Measurements from ENCODE around the gene CHN2. TPM values are rescaled to one million over a fixed set of nuclear protein-coding genes. Genes with fewer than 3 reads are reported as not detected.

The CHN2 gene
- total RNA-seq, 1 experiment from 2014 or later, result 7.7 TPM

DNA sequence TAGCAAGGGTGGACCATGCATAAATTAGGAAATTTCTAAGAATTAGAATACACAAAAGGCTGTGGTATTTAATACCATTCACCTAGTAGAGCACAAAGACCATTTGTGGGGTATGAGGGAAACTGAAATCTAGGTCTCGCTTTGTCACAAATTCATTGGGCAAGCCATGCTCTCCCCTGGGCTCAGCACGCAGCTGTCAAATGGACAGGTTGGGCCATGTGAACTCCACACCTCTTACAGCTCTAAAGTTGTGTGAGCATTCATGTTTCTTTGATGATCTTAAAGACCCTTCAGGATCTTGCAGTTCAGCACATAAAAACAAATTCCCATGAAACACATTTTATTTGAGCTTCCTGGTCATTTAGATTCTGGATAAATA lies 121.3 kb downstream of the CHN2 start:
- POLR2A ChIA-PET (ENCODE audit: unreplicated experiment), result no interaction called here
- DNase-seq (no peak), ATAC-seq (no peak)
- Histone ChIP-seq H3K79me2 (ENCODE audit: low read length) (no peaks in the 10 kb centered on the region), H3K9me2 (replicated peaks; ENCODE audit: low read length) (no peaks in the 10 kb centered on the region), H4K20me1 (ENCODE audit: low read length) (no peaks in the 10 kb centered on the region), H3K4me1 (ENCODE audit: insufficient read depth, low read length) (no peaks in the 10 kb centered on the region), H3F3A (ENCODE audit: low read length, unreplicated experiment) (no peaks in the 10 kb centered on the region), H3K36me3 (ENCODE audit: low read depth, low read length) (no peaks in the 10 kb centered on the region), H3K27me3 (ENCODE audit: low read length) (no peaks in the 10 kb centered on the region), H3K4me2 (ENCODE audit: low read length) (no peak overlapping the region), H2AFZ (ENCODE audit: low read length) (no peak overlapping the region), H3K9me3 (ENCODE audit: low read length) (no peaks in the 10 kb centered on the region), H3K9ac (ENCODE audit: low read length) (no peak overlapping the region), H3K4me3 (ENCODE audit: low read length) (no peak overlapping the region), H3K27ac (ENCODE audit: low read length) (no peak overlapping the region)
- intact Hi-C loops (cut with micrococcal nuclease), result no loop called here
- no peak for TF ChIP-seq EZH2 (IDR thresholded peaks at IDR 0.05; ENCODE audit: low read length, unreplicated experiment)
- TF ChIP-seq, protein P1, sequence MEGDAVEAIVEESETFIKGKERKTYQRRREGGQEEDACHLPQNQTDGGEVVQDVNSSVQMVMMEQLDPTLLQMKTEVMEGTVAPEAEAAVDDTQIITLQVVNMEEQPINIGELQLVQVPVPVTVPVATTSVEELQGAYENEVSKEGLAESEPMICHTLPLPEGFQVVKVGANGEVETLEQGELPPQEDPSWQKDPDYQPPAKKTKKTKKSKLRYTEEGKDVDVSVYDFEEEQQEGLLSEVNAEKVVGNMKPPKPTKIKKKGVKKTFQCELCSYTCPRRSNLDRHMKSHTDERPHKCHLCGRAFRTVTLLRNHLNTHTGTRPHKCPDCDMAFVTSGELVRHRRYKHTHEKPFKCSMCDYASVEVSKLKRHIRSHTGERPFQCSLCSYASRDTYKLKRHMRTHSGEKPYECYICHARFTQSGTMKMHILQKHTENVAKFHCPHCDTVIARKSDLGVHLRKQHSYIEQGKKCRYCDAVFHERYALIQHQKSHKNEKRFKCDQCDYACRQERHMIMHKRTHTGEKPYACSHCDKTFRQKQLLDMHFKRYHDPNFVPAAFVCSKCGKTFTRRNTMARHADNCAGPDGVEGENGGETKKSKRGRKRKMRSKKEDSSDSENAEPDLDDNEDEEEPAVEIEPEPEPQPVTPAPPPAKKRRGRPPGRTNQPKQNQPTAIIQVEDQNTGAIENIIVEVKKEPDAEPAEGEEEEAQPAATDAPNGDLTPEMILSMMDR (conservative IDR thresholded peaks at IDR 0.05; ENCODE audit: low read depth, low read length), result no peak
- no peak for TF ChIP-seq EZH2phosphoT487 (IDR thresholded peaks at IDR 0.05; ENCODE audit: borderline replicate concordance, low read length)
- CTCF ChIA-PET, result interaction anchor here (1.1 kb wide), 1 partner anchor 30 kb away, joined by 4 read pairs; no protein-coding TSS in a partner anchor
- no TSS peak for BruUV-seq (replicated peaks)

DNA sequence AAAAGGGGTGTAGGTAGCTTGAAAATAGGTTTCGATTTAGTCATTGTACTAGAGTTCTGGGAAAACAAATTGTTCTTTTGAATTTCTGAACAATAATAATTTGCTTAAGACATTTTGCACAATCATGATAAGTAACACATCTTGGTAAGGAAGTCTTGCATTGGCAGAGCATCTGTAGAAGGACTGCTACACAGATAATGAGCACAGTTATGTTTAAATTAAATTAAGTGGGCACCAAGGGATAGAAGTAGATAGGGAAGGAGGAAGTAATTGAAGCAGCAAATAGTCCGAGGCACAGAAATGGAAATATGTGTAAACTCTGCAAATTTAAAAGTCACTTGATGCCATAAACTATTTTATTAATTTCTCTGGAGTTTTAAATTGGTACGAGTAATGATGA lies 122.4 kb downstream of the CHN2 start:
- no TSS peak for BruUV-seq (replicated peaks)
- intact Hi-C loops (cut with micrococcal nuclease), result no loop called here
- Histone ChIP-seq H3F3A (ENCODE audit: low read length, unreplicated experiment) (no peaks in the 10 kb centered on the region), H3K4me2 (ENCODE audit: low read length) (no peak overlapping the region), H3K4me3 (ENCODE audit: low read length) (no peak overlapping the region), H3K9ac (ENCODE audit: low read length) (no peak overlapping the region), H3K36me3 (ENCODE audit: low read depth, low read length) (no peaks in the 10 kb centered on the region), H3K4me1 (ENCODE audit: insufficient read depth, low read length) (no peaks in the 10 kb centered on the region), H3K9me3 (ENCODE audit: low read length) (no peaks in the 10 kb centered on the region), H2AFZ (ENCODE audit: low read length) (no peak overlapping the region), H3K27me3 (ENCODE audit: low read length) (no peaks in the 10 kb centered on the region), H3K9me2 (replicated peaks; ENCODE audit: low read length) (no peaks in the 10 kb centered on the region), H4K20me1 (ENCODE audit: low read length) (no peaks in the 10 kb centered on the region), H3K79me2 (ENCODE audit: low read length) (no peaks in the 10 kb centered on the region), H3K27ac (ENCODE audit: low read length) (no peak overlapping the region)
- DNase-seq (no peak), ATAC-seq (no peak)
- no peak for TF ChIP-seq EZH2phosphoT487 (IDR thresholded peaks at IDR 0.05; ENCODE audit: borderline replicate concordance, low read length)
- no peak for TF ChIP-seq EZH2 (IDR thresholded peaks at IDR 0.05; ENCODE audit: low read length, unreplicated experiment)
- TF ChIP-seq, protein P1 (conservative IDR thresholded peaks at IDR 0.05; ENCODE audit: low read depth, low read length), result no peak
- ChIA-PET CTCF (interaction anchor here (1.1 kb wide), 1 partner anchor 29 kb away, joined by 4 read pairs; no protein-coding TSS in a partner anchor), POLR2A (ENCODE audit: unreplicated experiment) (no interaction called here)

DNA sequence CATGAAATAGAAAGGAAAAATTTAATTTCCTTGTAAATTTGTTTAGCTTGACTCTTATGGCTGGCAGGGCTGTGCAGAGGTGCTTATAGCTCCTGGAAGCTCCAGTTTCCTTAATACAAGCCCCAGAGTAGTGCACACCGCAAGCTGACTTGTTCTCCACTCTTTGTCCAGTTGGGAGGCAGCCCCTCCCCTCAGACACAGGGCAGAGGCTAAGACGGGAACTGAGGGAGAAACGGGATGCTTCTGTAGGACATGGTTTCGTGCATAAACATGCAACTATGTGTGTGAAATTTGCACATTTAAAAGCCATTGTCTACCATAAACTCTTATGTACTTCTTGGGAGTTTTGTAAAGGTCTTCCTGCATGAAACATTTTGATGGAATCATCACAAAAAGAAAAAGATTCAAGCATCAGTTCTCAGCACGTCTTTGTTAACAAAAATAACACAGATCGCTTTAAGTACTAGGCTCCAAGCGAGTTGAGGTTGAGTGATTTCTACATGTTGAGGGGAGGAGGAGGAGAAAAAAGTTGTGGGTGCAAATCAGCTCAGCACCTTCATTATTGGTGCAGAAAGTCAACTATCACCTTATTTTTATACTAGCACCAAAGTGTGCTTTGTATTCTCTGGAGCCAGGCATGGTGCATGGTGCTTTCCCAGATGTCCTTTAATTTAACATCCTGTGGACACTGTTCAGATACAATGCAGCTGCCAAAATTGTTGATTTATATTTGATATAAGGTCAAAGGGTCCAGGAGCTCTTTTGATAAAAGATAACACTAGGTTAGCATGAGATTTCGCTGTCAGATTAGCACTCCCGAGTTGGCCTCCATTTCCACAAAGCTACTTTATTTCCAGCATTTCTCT lies 124.5 kb downstream of the CHN2 start:
- no peaks in the 10 kb centered on the region for H3K4me1 ChIP-seq (ENCODE audit: insufficient read depth, low read length)
- no peaks in the 10 kb centered on the region for H3K9me2 ChIP-seq (replicated peaks; ENCODE audit: low read length)
- TF ChIP-seq, protein P1 (conservative IDR thresholded peaks at IDR 0.05; ENCODE audit: low read depth, low read length), result no peak
- no peak for TF ChIP-seq EZH2phosphoT487 (IDR thresholded peaks at IDR 0.05; ENCODE audit: borderline replicate concordance, low read length)
- no peak for TF ChIP-seq EZH2 (IDR thresholded peaks at IDR 0.05; ENCODE audit: low read length, unreplicated experiment)
- ChIA-PET POLR2A (ENCODE audit: unreplicated experiment) (no interaction called here), CTCF (no interaction called here)
- intact Hi-C loops (cut with micrococcal nuclease), result no loop called here
- no peak overlapping the region for H3K4me2 ChIP-seq (ENCODE audit: low read length)
- no TSS peak for BruUV-seq (replicated peaks)
- H3K36me3 ChIP-seq (ENCODE audit: low read depth, low read length), result no peaks in the 10 kb centered on the region
- H3K9me3 ChIP-seq (ENCODE audit: low read length), result no peaks in the 10 kb centered on the region
- ATAC-seq, result no peak
- H3F3A ChIP-seq (ENCODE audit: low read length, unreplicated experiment), result no peaks in the 10 kb centered on the region
- no peaks in the 10 kb centered on the region for H4K20me1 ChIP-seq (ENCODE audit: low read length)
- H3K4me3 ChIP-seq (ENCODE audit: low read length), result no peak overlapping the region
- DNase-seq, result no peak
- no peaks in the 10 kb centered on the region for H3K79me2 ChIP-seq (ENCODE audit: low read length)
- H2AFZ ChIP-seq (ENCODE audit: low read length), result no peak overlapping the region
- no peak overlapping the region for H3K9ac ChIP-seq (ENCODE audit: low read length)
- no peaks in the 10 kb centered on the region for H3K27me3 ChIP-seq (ENCODE audit: low read length)
- no peak overlapping the region for H3K27ac ChIP-seq (ENCODE audit: low read length)
